Measurements from ENCODE around the gene FABP1.

The FABP1 gene

DNA sequence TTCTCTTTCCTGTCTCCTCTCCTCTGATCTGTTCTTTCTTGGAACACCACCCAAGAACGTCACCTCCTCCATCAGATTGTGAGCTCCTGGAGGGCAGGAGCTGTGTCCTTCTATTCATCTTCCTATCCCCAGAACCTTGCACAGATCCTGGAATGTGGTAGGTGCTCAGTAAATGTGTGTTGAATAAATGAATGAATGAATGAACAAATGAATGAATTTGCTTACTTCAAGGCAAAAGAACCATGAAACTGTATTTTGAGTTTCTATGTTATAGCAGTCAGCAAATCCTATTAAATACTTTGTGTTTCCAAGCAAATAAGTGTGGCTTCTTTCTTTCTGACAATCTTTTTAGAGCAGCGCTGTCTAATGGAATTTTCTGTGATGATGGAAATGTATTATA, 14.8 kb downstream of the FABP1 start:
- no peak for DNase-seq

DNA sequence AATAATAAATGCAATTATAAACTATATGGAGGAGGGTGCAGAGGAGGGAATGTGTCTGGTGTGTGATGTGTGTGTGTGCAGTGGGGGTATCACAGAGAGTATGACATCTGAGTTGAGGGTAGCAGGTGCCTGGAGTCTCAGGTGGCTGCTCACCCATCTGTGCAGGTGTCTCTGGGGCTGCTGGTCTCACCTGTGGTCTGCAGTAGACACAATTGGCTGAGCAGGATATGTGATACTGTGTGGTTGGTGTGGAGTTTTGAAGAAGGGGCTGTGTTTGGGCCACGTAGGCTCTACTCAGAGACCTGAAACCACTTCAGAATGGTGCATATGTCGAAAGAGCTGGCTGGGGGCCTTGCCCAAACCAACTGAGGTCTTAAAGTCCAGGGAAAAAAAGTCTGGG, 17.0 kb downstream of the FABP1 start:
- DNase-seq, result no peak

DNA sequence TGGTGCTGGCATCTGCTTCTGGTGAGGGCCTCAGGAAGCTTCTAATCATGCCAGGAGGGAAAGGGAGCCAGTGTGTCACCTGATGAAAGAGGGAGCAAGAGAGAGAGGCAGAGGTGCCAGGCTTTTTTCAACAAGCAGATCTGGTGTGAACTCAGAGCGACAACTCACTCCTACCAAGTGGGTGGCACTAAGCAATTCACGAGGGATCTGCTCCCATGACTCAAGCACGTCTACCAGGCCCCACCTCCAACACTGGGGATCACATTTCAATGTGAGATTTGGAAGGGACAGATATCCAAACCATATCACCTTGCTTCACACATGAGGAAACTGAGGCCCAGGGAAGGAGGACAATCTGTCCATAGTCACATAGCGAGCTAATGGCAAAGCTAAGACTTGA, 19.1 kb downstream of the FABP1 start:
- DNase-seq, result no peak

DNA sequence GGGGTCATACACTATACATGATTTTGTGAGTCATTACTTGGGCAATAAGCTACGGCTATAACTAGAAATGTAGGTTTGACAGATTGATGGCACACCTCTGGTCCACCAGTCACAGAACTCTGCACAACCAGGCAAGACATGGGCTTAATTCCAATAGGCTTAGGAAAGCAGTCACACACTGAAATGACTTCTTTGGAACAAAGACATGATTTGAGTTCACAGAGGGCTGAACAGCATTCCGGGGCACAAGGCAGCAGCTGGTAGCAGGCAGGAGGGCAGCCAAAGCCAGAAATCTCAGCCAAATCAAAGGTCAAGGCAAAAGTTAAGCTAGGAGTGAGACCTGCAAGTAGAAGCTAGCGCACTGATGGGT, 27.4 kb downstream of the FABP1 start:
- DNase-seq, result no peak

DNA sequence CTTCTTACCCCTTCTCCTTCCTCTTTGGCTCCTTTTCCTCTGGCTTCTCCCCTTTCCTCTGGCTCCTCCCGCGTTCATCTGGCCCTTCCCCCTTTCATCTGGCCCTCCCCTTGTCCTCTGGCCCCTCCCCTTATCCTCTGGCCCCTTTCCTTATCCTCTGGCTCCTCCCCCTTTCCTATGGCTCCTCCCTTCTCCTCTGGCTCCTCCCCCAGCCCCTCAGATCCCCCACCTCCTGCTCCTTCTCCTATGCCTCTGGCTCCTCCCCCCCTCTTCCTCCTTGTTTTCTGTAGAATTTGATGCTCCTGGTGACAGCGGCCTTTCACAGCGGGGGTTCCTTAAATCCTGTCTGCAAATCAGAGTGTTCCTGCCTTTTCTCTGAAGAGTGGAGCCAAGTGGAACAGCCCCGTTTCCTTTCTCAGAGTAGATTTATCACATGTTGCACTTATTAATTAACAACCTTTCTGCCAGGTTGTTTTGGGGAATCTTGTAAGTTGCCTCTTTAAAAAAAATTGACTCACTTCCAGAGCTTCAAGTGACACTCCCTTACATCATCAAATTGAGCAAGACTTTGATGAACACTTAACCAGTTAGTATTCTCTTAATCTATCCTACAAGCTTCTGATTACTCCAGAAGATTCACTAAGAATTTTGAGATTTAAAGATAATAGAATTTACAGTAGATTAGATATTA, 27.9 kb downstream of the FABP1 start:
- no peak for DNase-seq

DNA sequence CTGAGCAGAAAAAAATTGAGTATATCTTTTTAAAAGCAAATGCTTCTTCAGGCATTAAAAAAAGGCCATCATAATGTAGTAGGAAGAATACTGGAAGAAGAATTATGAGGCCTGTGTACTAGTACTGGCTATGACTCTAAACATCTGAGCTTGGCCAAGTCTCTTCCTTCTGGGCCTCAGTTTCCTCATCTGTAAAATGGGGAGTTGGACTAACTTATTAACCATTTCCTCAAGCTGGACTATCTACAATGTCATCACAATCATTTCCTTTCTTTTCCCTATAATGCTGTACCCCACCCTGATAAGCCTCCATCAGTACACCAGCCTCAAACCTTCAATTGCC, 29.3 kb downstream of the FABP1 start:
- DNase-seq, result no peak

DNA sequence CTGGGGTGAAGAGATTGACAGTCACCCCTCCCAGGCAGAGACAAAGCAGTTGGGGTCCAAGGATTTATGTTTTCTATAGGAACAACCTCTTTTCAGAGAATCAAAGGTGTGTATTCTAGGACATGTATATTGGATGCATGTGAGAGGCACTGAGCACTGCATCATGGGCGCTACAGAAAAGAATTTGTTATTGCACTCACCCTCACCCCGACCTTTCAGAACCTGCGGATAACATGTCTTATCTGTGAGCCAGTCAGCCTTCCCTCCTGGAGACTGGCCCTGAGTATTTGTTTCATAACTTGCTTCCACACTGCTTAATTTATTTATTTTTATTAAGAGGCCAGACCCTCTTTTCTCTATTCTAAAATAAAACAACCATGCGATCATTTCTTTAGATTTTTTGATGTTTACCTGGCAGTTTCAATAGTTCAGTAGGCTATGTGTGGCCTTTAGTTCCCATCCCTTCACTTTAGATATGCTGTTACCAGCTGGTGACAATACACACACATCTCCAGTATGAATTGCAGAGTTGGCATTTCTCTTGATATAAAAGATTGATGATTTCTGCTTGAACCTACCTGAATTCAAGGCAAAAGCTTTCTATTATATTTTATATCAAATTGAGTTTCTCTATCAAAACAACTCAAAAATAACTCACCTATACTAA, 29.8 kb downstream of the FABP1 start:
- no peak for DNase-seq

DNA sequence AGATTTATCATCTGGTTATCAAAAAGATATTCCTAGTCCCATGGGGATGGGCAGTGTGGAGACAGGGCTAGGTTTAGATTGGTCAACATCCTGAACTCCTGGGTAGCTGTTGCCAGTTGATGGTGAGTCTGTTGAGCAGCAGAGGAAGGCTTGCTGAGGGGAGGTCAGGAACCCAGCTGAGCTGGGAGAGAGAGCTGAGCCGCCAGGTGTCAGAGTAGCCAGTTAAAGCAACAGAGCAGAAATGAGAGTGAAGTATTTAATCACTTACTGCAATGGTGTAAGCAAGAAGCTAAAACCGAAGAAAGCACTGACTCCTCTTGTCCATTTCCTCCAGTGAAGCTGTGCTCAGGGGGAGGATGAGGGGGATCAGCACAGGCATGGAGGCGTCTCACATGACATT, 30.7 kb downstream of the FABP1 start:
- no peak for DNase-seq

DNA sequence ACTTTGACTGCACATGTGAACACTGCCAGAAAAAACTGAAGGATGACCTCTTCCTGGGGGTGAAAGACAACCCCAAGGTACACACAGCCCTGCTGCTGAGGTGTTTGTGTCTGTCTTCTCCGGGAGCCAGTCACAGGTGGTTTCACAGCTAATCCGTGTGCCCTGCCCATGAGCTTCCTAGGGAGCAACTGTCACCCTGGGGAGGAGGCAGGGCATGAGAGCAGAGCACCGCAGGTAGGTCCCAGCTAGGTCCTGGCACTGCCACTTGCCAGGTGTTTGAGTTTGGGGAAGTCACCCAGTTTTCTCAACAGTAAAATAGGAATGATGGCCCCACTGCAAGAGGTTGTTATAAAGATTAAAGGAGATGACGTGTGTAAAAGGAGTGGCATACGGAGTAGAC, 31.2 kb downstream of the FABP1 start:
- no peak for DNase-seq

DNA sequence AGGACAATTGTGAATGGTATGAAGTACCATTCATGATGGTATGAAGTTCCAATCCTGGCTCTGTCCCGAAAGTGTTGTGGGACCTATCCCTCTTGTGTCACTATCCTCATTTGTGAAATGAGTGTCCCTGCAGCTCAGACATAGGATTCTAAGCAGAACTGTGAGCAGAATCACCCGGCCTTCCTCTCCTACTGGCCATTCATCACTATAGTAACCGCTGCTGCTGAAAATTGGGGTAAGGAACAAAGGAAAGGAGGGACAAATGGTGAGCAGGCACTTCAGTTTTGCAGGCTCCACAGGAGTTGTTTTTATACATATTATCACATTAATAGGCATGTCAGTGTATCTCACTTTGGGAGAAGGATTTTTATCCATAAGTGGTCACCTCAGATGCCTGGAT, 32.8 kb downstream of the FABP1 start:
- no peak for DNase-seq

DNA sequence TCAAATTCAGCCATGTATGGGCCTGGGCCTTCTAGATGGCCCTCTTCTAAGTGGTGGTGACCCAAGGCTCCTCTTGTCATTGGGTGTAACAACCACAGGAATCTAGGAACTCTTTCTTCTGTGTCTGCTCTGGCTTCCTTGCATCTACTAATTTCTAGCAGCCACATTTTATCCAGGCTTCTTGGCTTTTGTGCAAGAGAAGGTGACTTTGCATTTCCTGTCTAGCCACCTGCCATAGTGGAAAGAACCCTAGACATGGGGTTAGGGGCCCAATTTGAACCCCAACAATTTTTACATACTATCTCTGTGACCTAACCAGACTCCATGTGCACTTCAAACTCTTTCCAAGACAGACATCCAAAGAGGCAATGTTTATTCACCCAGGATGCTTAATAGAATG, 35.1 kb downstream of the FABP1 start:
- DNase-seq, result no peak

DNA sequence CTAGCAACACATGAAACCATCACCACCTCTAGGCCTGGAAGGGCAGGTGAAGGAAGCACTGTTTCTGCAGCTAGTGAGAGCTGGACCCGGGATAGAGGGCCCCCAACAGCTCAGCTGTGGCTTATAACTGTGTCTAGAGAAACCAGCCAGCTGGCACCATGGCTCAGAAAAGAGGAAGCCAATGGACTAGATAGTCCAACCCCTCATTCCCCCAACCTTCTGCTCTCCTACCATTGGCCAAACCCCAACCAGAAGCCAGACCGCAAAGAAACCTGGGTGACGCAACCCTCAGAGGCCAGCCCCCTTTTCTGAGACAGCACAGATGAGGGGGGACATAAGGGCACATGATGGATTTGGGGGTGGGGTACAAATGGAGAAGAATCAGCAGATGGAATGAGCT, 35.9 kb downstream of the FABP1 start:
- no peak for DNase-seq

DNA sequence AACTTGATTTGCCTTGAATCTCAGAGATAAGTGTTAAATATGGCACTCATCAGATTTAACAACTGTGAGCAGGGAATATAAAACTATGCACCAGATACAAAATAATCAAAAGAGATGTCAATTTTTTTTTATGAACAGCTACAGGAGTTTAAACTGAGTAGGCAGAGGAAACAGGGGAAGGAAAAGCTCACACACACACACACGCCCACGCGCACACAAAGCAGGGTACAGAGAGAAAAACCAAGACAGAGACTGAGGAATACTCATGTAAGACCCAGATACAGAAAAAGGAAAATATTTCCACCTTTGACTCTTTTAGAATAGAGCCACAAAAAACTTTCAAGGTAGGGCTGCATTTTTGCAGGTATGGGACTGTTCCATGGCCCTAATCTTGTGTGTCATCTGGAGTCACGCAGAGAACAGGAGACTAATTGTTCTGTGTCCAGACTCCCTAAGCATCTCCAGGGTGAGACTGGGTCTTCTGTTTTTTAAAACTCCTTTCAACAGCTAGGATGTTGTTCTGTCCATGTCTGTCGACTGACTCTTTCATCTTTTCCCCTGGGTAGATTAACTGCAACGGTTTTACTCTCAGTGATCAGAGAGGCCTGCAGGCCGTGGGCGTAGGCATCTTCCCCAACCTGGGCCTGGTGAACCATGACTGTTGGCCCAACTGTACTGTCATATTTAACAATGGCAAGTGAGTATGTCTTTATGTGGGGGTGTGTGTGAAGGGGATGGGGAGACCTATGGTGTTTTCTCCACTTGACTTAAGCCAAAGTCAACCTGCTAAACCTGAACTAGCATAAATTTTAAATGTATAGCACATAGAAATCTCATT, 37.2 kb downstream of the FABP1 start:
- no peak for DNase-seq

DNA sequence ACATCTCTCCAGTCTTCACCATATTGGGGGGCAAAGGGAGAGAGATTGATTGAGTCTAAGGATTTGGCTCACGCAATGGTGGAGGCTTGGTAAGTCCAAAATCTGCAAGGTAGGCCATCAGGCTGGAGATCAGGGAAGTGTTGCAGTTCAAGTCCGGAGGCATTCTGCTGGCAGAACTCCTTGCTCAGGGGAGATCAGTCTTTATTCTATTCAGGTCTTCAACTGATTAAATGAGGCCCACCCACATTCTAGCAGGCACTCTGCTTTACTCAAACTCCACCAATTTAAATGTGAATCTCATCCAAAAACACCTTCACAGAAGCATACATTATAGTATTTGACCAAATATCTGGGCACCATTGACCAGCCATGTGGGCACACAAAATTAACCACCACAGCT, 38.9 kb downstream of the FABP1 start:
- DNase-seq, result no peak

DNA sequence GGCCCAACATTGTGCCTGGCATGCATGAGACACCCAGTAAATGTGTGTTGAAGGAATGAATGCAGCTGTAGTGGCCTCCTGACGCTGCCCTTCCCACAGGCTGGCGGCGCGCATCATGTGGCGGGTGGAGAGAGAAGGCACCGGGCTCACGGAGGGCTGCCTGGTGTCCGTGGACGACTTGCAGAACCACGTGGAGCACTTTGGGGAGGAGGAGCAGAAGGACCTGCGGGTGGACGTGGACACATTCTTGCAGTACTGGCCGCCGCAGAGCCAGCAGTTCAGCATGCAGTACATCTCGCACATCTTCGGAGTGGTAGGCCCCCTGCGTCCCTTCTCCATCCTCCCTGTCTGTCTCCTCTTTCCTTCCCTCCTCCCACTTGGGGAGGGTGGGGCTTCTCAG, 40.1 kb downstream of the FABP1 start:
- no peak for DNase-seq

DNA sequence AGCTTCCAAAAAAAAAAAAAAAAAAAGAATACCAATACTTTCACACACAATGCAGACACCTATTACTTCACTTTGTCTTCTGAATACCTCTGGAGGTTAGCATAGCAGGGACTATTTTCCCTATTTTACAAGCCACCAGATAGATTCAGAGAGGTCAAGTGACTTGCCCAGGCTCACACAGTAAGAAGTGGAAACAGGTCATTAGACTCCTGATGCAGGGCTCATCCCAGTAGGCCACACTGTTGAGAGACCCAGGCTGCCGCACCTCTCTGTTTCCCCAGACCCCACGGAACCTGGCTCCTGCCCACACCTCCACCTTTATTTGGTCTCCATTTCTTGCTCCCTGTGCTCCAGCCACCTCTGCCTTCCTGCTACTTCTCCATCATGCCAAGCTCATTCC, 40.8 kb downstream of the FABP1 start:
- no peak for DNase-seq

DNA sequence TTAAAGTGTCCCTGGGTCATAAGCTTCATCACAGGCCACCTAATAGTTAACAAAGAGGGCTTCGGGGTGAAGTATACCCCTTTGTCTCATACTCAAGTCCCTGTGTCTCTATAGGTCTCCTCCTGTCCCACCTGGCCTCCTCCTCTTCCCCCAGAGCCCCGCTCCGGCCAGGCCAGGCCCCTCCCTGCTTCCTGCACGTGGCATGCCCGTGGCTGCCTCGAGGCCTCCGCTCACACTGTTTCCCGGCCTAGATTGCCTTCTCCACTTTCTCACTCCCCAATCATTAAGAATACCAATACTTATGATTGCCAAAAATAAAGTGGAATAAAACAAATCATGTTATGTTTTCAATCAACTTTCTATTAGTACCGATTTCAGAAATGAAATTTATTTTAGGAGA, 41.5 kb downstream of the FABP1 start:
- DNase-seq, result no peak

DNA sequence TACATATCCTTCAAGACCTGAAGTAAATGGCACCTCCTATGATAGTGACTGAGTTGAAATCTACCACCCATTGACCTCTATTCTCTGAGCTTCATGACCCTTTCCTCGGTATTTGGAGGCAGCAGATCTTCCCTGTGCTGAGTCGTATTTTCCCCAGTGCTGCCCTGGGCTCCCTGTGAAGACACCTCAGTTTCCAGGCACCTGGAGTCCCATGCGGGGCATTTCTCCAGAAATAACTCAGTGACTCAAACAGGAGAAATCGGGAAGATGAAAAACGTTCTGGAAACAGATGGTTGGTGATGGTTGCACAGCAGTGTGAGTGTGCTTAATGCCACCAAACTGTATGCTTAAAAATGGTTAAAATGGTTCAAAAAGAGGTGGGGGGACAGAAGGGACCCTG, 42.3 kb downstream of the FABP1 start:
- no peak for DNase-seq

DNA sequence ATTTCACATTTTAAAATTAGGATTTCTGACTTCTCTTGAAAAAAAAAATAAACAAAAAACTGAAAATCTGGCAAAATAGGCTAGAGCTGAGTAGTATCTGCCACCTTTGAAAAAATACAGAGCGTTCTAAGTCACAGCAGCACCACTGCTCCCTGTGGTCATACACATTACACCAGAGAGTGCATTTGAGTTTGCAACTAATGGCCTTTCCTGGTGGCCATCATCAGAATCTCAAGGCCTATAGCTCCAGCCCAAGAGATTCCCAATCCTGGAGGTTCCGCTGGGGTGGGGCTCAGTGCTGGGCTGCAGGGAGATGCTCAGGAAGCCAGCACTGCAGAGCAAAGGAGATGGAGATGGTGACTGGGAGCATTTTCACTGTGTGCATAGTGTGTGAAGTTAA, 42.8 kb downstream of the FABP1 start:
- DNase-seq, result no peak

DNA sequence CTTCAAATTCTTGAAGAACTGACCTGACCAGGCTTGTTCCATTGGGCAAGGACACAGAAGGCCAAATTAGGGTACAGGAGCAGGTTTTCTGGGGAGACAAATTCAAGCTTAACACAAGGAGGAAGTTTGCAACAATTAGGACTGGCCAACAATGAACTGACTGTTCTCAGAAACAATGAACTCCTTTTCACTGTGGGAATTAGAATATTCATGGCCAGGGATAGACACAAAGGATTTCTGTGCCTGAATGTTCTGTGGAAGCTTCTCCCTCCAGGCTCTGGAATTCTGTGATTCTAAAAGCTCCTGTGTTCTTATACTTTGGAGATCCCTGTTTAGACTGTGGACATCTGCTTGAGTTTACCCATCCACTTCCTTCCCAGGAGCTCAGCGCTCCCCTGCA, 45.1 kb downstream of the FABP1 start:
- DNase-seq, result no peak

DNA sequence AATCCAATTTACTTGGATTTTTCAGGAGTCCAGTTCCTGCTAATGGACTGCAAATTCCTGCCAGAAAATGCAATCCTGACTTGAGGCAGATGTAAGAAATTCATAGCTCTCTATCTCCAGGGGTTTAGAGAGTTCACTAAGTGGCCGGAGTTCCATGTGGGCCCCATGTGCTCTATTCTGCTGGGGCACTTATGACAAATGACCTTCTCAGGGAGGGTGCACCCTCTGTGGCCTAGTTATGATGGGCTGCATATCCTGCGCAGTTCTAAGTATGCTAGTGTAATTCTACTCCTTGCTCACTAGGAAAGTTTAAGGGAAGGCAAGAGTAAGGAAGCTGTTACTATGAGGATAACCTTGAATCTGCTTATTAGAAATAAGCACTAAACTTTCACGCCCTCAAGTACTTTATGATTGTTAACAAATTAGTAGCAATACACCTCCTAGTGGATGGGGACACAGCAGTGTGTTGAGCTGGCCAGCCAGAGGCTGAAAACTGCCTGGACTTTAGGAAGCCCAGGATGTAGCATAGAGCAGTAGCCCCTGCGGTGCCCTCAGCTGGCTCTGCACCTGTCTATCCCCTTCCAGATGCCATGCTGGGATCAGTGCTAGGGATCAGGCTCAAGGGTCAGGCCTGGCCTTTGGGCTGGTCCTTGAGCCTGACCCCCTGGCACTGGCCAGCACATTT, 45.8 kb downstream of the FABP1 start:
- no peak for DNase-seq

DNA sequence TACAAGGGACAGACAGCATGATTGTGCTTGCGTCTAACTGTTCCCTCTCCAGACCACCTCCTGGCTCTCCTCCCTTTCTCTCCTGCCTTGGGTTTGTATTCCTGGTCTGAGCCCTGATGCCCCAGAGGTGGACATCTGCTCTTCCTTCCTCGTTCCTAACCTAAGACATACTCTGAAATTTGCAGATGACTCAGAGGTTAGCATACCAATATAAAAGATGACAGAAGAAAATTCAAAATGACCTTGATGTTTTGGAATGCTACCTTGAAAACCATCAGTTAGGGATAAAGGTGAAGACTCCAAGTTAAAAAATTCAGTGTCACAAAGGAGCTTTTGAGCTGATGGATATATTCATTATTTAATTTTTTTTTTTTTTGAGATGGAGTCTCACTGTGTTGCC, 47.3 kb downstream of the FABP1 start:
- no peak for DNase-seq

DNA sequence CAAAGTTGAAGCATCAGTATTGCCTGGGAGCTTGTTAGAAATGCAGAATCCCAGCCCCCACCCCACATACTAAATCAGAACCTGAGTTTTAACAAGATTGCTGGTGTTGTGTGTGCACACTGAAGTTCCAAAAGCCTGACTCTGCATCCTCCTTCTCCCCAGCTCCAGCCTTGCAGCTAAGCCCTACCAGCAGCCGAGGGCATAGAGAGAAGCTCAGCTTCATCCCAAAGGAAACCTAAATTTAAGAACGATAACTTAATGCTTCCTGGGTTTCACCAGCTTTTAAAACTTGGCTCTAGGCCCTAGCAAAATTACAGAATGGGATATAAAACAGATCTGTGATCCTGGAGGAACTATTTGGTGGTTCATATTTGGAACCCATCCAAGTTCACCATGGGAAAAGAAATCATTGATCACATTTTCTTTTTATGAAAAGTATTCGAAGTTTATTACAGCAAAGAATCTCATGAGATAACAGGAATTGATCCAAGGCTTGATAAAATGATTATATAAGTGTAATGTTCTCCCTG, 49.2 kb downstream of the FABP1 start:
- DNase-seq, result no peak

DNA sequence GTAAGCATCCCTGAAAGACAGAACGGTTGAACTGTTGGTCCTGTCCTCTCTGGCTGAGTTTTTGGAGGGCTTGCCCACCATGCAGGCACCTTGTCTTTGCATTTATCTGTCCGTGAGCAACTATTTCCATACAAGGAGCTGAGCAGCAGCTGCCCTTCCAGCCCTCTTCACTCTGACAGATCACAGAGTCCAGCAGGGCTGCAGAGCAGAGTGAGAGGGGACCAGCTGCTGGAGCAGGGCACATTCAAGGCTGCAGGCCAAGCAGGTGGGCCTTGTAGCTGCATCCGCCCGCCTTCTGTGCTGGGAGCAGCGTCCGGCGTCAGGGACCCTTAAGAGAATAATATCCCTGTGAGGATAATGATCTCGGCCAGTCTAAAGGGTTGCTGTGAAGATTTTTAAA, 50.8 kb downstream of the FABP1 start:
- no peak for DNase-seq
